Neural progenitor cell (in vitro differentiated cells): Measurements from ENCODE around the gene FGL2. TPM values are rescaled to one million over a fixed set of nuclear protein-coding genes. Genes with fewer than 3 reads are reported as not detected.
"Not testable (repeated sequence)": the region's sequence is repeated elsewhere in the genome, so short reads cannot be mapped to it uniquely, and the experiment has no call there.

Source experiments
- DNase-seq: peaks from one replicate; pipeline ENCODE4 v3.0.0-alpha.2; 2016; ENCODE audit warnings: low spot score
- H2AFZ ChIP-seq: fragments of 200-600 bp; sonication (generic); replicated peaks from 2 replicates; pipeline ENCODE4 v1.6.1; 2016; ENCODE audit warnings: antibody characterized with exemption
- H3F3A ChIP-seq: fragments of 200-600 bp; sonication (generic); 2 replicates; pipeline ENCODE4 v1.6.1; 2016; ENCODE audit warnings: antibody characterized with exemption, low read depth
- H3K27ac ChIP-seq: fragments of 200-600 bp; sonication (generic); 2 replicates; pipeline ENCODE4 v1.5.1; 2016; ENCODE audit warnings: mild to moderate bottlenecking
- H3K27me3 ChIP-seq: fragments of 200-600 bp; sonication (generic); 2 replicates; pipeline ENCODE4 v1.6.1; 2016; ENCODE audit warnings: mild to moderate bottlenecking, moderate library complexity
- H3K36me3 ChIP-seq: fragments of 200-600 bp; sonication (generic); 2 replicates; pipeline ENCODE4 v1.5.1; 2016
- H3K4me1 ChIP-seq: fragments of 200-600 bp; sonication (generic); 2 replicates; pipeline ENCODE4 v1.6.1; 2016; ENCODE audit warnings: mixed run types
- H3K4me2 ChIP-seq: fragments of 200-600 bp; sonication (generic); 2 replicates; pipeline ENCODE4 v1.6.1; 2016
- H3K4me3 ChIP-seq: fragments of 200-600 bp; sonication (generic); 2 replicates; pipeline ENCODE4 v1.5.1; 2016
- H3K79me2 ChIP-seq: fragments of 200-600 bp; sonication (generic); 2 replicates; pipeline ENCODE4 v1.6.1; 2016; ENCODE audit warnings: low read depth
- H3K9ac ChIP-seq: fragments of 200-600 bp; sonication (generic); 2 replicates; pipeline ENCODE4 v1.6.1; 2016
- H3K9me3 ChIP-seq: fragments of 200-600 bp; sonication (generic); 2 replicates; pipeline ENCODE4 v1.5.1; 2016; ENCODE audit warnings: low read depth
- H4K20me1 ChIP-seq: fragments of 200-600 bp; sonication (generic); 2 replicates; pipeline ENCODE4 v1.6.1; 2016; ENCODE audit warnings: low read depth
- H3K27ac Mint-ChIP-seq: 3 replicates; pipeline ENCODE4 v1.8.0; 2021; ENCODE audit warnings: mixed read lengths
- H3K27me3 Mint-ChIP-seq: 2 replicates; pipeline ENCODE4 v1.8.0; 2022; ENCODE audit warnings: low read depth, mild to moderate bottlenecking, inconsistent platforms, moderate library complexity, mixed read lengths; ENCODE audit not compliant: insufficient read depth
- H3K36me3 Mint-ChIP-seq: 3 replicates; pipeline ENCODE4 v1.8.0; 2021; ENCODE audit warnings: mixed read lengths
- H3K4me1 Mint-ChIP-seq: 3 replicates; pipeline ENCODE4 v1.8.0; 2021; ENCODE audit warnings: mixed read lengths
- H3K4me3 Mint-ChIP-seq: 3 replicates; pipeline ENCODE4 v1.8.0; 2021; ENCODE audit warnings: mild to moderate bottlenecking, moderate library complexity, mixed read lengths
- H3K9me3 Mint-ChIP-seq: 3 replicates; pipeline ENCODE4 v1.8.0; 2020; ENCODE audit warnings: mixed read lengths
- EZH2 ChIP-seq: fragments of 200-600 bp; sonication (generic); IDR thresholded peaks from 2 replicates; pipeline ENCODE4 v1.6.1; 2017; ENCODE audit warnings: antibody characterized with exemption, mild to moderate bottlenecking, moderate library complexity
- EZH2phosphoT487 ChIP-seq: fragments of 200-600 bp; sonication (generic); IDR thresholded peaks from 2 replicates; pipeline ENCODE4 v1.6.1; 2017; ENCODE audit warnings: antibody characterized with exemption
- total RNA-seq: library from RNA; depleted of rRNA; stranded (reverse); fragments of >200 nt; gene quantifications from 2 replicates; pipeline ENCODE4 v1.2.3, GENCODE V29; 2015; ENCODE audit warnings: low replicate concordance
- TF ChIP-seq, protein P1 (sequence below): fragments of 200-600 bp; sonication (generic); IDR thresholded peaks from 2 replicates; pipeline ENCODE4 v1.5.1; 2017; ENCODE audit warnings: antibody characterized with exemption, mild to moderate bottlenecking

Gene FGL2
- total RNA-seq, 1 donor from 2014 or later = not detected

DNA sequence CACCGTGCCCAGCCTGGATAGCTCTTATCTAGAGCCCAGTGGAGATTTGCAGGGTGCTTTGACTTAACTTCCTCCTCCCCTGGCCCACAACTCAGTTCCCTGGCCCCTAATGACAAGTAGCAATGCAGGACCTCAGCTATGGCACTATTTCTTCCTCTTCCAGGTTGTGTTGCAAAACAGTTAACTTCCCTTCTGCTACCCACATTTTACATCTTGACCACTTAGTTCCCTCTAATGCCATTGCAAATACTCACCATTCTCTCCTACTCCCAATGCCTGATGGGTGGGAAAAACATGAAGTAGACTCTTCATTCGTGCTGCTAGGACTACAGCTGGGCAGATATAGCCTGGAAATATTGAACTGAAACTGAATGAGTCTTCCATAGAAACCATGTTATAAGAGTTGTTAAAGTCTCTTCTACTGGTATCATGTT, 39.1 kb upstream of the FGL2 start:
- H3K36me3 ChIP-seq = no peaks in the 10 kb centered on the region
- Mint-ChIP-seq H3K27ac (no peak overlapping the region), H3K4me3 (no peak overlapping the region), H3K27me3 (no peaks in the 10 kb centered on the region), H3K4me1 (peaks cover 9% of the 10 kb centered on the region), H3K9me3 (no peaks in the 10 kb centered on the region), H3K36me3 (no peaks in the 10 kb centered on the region)
- H4K20me1 ChIP-seq = no peaks in the 10 kb centered on the region
- H3K4me3 ChIP-seq = no peak overlapping the region
- no peak for DNase-seq
- H3K4me2 ChIP-seq = no peak overlapping the region
- no peaks in the 10 kb centered on the region for H3K9me3 ChIP-seq
- H3F3A ChIP-seq = no peaks in the 10 kb centered on the region
- peaks cover 14% of the 10 kb centered on the region for H3K4me1 ChIP-seq
- no peaks in the 10 kb centered on the region for H3K27me3 ChIP-seq
- no peak overlapping the region for H3K27ac ChIP-seq
- no peaks in the 10 kb centered on the region for H3K79me2 ChIP-seq
- no peak overlapping the region for H3K9ac ChIP-seq
- H2AFZ ChIP-seq = no peak overlapping the region
- TF ChIP-seq, protein P1, sequence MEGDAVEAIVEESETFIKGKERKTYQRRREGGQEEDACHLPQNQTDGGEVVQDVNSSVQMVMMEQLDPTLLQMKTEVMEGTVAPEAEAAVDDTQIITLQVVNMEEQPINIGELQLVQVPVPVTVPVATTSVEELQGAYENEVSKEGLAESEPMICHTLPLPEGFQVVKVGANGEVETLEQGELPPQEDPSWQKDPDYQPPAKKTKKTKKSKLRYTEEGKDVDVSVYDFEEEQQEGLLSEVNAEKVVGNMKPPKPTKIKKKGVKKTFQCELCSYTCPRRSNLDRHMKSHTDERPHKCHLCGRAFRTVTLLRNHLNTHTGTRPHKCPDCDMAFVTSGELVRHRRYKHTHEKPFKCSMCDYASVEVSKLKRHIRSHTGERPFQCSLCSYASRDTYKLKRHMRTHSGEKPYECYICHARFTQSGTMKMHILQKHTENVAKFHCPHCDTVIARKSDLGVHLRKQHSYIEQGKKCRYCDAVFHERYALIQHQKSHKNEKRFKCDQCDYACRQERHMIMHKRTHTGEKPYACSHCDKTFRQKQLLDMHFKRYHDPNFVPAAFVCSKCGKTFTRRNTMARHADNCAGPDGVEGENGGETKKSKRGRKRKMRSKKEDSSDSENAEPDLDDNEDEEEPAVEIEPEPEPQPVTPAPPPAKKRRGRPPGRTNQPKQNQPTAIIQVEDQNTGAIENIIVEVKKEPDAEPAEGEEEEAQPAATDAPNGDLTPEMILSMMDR = no peak
- no peak for TF ChIP-seq EZH2
- TF ChIP-seq EZH2phosphoT487 = no peak

DNA sequence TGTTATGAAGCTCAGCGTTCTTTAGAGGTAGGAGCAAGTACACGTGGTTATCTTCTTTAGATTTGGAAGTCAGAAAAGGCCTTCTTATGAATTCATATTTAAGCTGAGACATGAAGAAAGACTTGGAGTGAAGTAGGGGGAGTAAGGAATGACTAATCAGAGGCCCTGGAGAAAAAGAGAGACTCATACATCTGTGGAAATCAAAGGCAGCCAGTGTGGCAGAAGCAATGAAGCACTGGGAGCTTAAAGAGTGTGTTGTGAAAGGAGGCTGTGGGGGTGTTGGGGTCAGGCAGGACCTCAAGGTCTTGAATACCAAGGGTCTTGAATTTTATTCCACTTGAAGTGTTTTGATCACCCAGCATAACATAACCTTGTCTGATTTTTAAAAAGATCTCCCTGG, 35.7 kb upstream of the FGL2 start:
- Histone ChIP-seq H3K9ac (no peak overlapping the region), H3K4me2 (no peak overlapping the region), H3K36me3 (no peaks in the 10 kb centered on the region), H3K79me2 (no peaks in the 10 kb centered on the region), H2AFZ (no peak overlapping the region), H3K4me3 (no peak overlapping the region), H4K20me1 (no peaks in the 10 kb centered on the region), H3K4me1 (no peaks in the 10 kb centered on the region), H3K27me3 (no peaks in the 10 kb centered on the region), H3K27ac (no peak overlapping the region), H3F3A (no peaks in the 10 kb centered on the region), H3K9me3 (no peaks in the 10 kb centered on the region)
- H3K9me3 Mint-ChIP-seq = peaks cover under 1% of the 10 kb centered on the region
- H3K27ac Mint-ChIP-seq = no peak overlapping the region
- H3K36me3 Mint-ChIP-seq = peaks cover under 1% of the 10 kb centered on the region
- H3K27me3 Mint-ChIP-seq = no peaks in the 10 kb centered on the region
- H3K4me3 Mint-ChIP-seq = no peak overlapping the region
- TF ChIP-seq, protein P1 = no peak
- TF ChIP-seq EZH2 (no peak), EZH2phosphoT487 (no peak)
- no peak for DNase-seq
- peaks cover 9% of the 10 kb centered on the region for H3K4me1 Mint-ChIP-seq

DNA sequence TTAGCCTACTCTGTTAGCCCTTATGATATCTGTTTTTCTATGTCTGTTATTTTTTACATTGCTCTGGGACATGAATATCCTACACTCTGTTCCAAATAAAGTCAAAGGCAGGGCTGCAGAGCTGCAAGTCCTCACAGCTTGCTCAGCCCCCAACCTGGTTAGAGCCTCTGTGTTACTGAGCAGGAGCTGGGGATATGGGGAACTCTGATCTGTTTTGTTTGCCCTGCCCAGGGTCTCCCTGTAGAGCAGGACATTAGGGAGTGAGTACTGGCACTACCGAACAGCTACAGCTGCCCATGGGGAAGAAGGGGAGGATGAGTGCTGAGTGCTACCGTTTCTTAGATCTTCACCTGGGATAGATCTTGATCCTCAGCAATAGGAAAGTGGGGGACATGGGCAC, 32.8 kb upstream of the FGL2 start:
- H2AFZ ChIP-seq = no peak overlapping the region
- H3F3A ChIP-seq = no peaks in the 10 kb centered on the region
- no peaks in the 10 kb centered on the region for H3K4me1 ChIP-seq
- Mint-ChIP-seq H3K9me3 (peaks cover 3% of the 10 kb centered on the region), H3K4me1 (peaks cover 9% of the 10 kb centered on the region), H3K27me3 (no peaks in the 10 kb centered on the region), H3K27ac (peak overlapping the region; percentile 57), H3K4me3 (no peak overlapping the region), H3K36me3 (peaks cover 2% of the 10 kb centered on the region)
- H3K9me3 ChIP-seq = no peaks in the 10 kb centered on the region
- no peaks in the 10 kb centered on the region for H3K27me3 ChIP-seq
- H3K36me3 ChIP-seq = no peaks in the 10 kb centered on the region
- no peaks in the 10 kb centered on the region for H4K20me1 ChIP-seq
- no peak overlapping the region for H3K27ac ChIP-seq
- no peak overlapping the region for H3K9ac ChIP-seq
- no peak for DNase-seq
- no peaks in the 10 kb centered on the region for H3K79me2 ChIP-seq
- no peak overlapping the region for H3K4me2 ChIP-seq
- TF ChIP-seq EZH2 = no peak
- no peak for TF ChIP-seq EZH2phosphoT487
- TF ChIP-seq, protein P1 = no peak
- H3K4me3 ChIP-seq = no peak overlapping the region

DNA sequence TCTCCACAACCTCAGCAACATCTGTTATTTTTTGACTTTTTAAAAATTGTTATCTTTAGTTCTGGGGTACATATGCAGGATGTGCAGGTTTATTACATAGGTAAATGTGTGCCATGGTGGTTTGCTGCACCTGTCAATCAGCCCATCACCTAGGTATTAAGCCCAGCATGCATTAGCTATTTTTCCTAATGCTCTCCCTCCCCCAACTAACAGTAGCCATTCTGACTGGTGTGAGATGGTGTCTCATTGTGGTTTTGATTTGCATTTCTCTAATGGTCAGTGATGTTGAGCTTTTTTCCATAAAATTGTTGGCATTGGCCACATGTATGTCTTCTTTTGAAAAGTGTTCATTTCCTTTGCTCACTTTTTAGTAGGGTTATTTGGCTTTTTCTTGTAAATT, 29.2 kb upstream of the FGL2 start:
- H3K4me3 ChIP-seq, H2AFZ ChIP-seq, H3K4me1 ChIP-seq, H3K36me3 ChIP-seq, H3K27me3 ChIP-seq, H3F3A ChIP-seq, H4K20me1 ChIP-seq, DNase-seq, H3K36me3 Mint-ChIP-seq, H3K27me3 Mint-ChIP-seq, H3K9me3 Mint-ChIP-seq, H3K27ac ChIP-seq, H3K27ac Mint-ChIP-seq, H3K4me2 ChIP-seq, H3K4me1 Mint-ChIP-seq, H3K4me3 Mint-ChIP-seq, H3K79me2 ChIP-seq, H3K9me3 ChIP-seq, H3K9ac ChIP-seq: not testable (repeated sequence)
